H9 (cell line): ENCODE results near the gene ACTN2. TPM values are rescaled to one million over a fixed set of nuclear protein-coding genes. Genes with fewer than 3 reads are reported as not detected.

ENCODE experiments used
- DNase-seq: peaks from one replicate; pipeline ENCODE4 v3.0.0-alpha.2; 2017
- H2AFZ ChIP-seq: one replicate; pipeline ENCODE4 v1.6.1; 2013; ENCODE audit warnings: mild to moderate bottlenecking, low read length, control low read depth, moderate library complexity
- H2AK5ac ChIP-seq: 2 replicates; pipeline ENCODE4 v1.6.1; 2013; ENCODE audit warnings: low read length, control low read depth, mixed read lengths; ENCODE audit not compliant: insufficient read length
- H2BK120ac ChIP-seq: one replicate; pipeline ENCODE4 v1.6.1; 2013; ENCODE audit warnings: low read depth, mild to moderate bottlenecking, low read length, control low read depth, inconsistent platforms; ENCODE audit not compliant: poor library complexity, severe bottlenecking
- H2BK12ac ChIP-seq: 2 replicates; pipeline ENCODE4 v1.6.1; 2013; ENCODE audit warnings: low read length, control low read depth, mixed read lengths, low read depth; ENCODE audit not compliant: insufficient read length
- H2BK15ac ChIP-seq: 2 replicates; pipeline ENCODE4 v1.6.1; 2013; ENCODE audit warnings: low read depth, low read length, control low read depth
- H2BK20ac ChIP-seq: one replicate; pipeline ENCODE4 v1.6.1; 2013; ENCODE audit warnings: low read depth, mild to moderate bottlenecking, low read length, control low read depth, inconsistent platforms; ENCODE audit not compliant: poor library complexity, severe bottlenecking
- H2BK5ac ChIP-seq: 2 replicates; pipeline ENCODE4 v1.6.1; 2013; ENCODE audit warnings: low read length, control low read depth, mixed read lengths; ENCODE audit not compliant: insufficient read length
- H3K14ac ChIP-seq: 2 replicates; pipeline ENCODE4 v1.6.1; 2013; ENCODE audit warnings: low read length, control low read depth; ENCODE audit not compliant: insufficient read depth
- H3K18ac ChIP-seq: 2 replicates; pipeline ENCODE4 v1.6.1; 2013; ENCODE audit warnings: low read depth, mild to moderate bottlenecking, mixed read lengths, low read length, control low read depth; ENCODE audit not compliant: insufficient read length
- H3K23ac ChIP-seq: 2 replicates; pipeline ENCODE4 v1.6.1; 2013; ENCODE audit warnings: low read length, control low read depth, mixed read lengths, low read depth; ENCODE audit not compliant: insufficient read length
- H3K23me2 ChIP-seq: 2 replicates; pipeline ENCODE4 v1.6.1; 2013; ENCODE audit warnings: low read depth, mild to moderate bottlenecking, mixed read lengths, low read length, control low read depth; ENCODE audit not compliant: insufficient read length, poor library complexity, severe bottlenecking
- H3K27ac ChIP-seq: 2 replicates; pipeline ENCODE4 v1.5.1; 2013; ENCODE audit warnings: low read length, control low read depth, mixed read lengths, low read depth; ENCODE audit not compliant: insufficient read length
- H3K27me3 ChIP-seq: 2 replicates; pipeline ENCODE4 v1.6.1; 2013; ENCODE audit warnings: low read length, control low read depth, inconsistent platforms; ENCODE audit not compliant: insufficient read depth
- H3K4ac ChIP-seq: 2 replicates; pipeline ENCODE4 v1.6.1; 2013; ENCODE audit warnings: low read depth, mild to moderate bottlenecking, control low read depth, inconsistent platforms, low read length, moderate library complexity
- H3K4me1 ChIP-seq: 2 replicates; pipeline ENCODE4 v1.6.1; 2013; ENCODE audit warnings: low read length, control low read depth, inconsistent platforms; ENCODE audit not compliant: insufficient read depth
- H3K4me2 ChIP-seq: 2 replicates; pipeline ENCODE4 v1.6.1; 2013; ENCODE audit warnings: low read length, control low read depth, mixed read lengths; ENCODE audit not compliant: insufficient read length, insufficient read depth
- H3K56ac ChIP-seq: 2 replicates; pipeline ENCODE4 v1.6.1; 2013; ENCODE audit warnings: low read depth, mild to moderate bottlenecking, mixed read lengths, low read length, control low read depth; ENCODE audit not compliant: insufficient read length
- H3K79me1 ChIP-seq: 2 replicates; pipeline ENCODE4 v1.6.1; 2013; ENCODE audit warnings: low read depth, mild to moderate bottlenecking, moderate library complexity, low read length, control low read depth, inconsistent platforms; ENCODE audit not compliant: insufficient read depth, poor library complexity, severe bottlenecking
- H3K79me2 ChIP-seq: 2 replicates; pipeline ENCODE4 v1.6.1; 2013; ENCODE audit warnings: low read length, control low read depth, inconsistent platforms; ENCODE audit not compliant: insufficient read depth
- H3K9ac ChIP-seq: 2 replicates; pipeline ENCODE4 v1.6.1; 2013; ENCODE audit warnings: low read length, control low read depth, mixed read lengths; ENCODE audit not compliant: insufficient read length; ENCODE audit errors: extremely low read depth
- H3K9me3 ChIP-seq: one replicate; pipeline ENCODE4 v1.6.1; 2013; ENCODE audit warnings: low read depth, low read length, inconsistent platforms; ENCODE audit not compliant: control insufficient read depth
- H3T11ph ChIP-seq: one replicate; pipeline ENCODE4 v1.6.1; 2013; ENCODE audit warnings: mild to moderate bottlenecking, low read length, control low read depth, inconsistent platforms
- H4K20me1 ChIP-seq: one replicate; pipeline ENCODE4 v1.6.1; 2013; ENCODE audit not compliant: control insufficient read depth, insufficient read length, insufficient read depth
- H4K5ac ChIP-seq: 2 replicates; pipeline ENCODE4 v1.6.1; 2013; ENCODE audit warnings: low read depth, mild to moderate bottlenecking, mixed read lengths, low read length, control low read depth; ENCODE audit not compliant: insufficient read length
- H4K8ac ChIP-seq: replicated peaks from 2 replicates; pipeline ENCODE4 v1.6.1; 2013; ENCODE audit warnings: low read length, control low read depth, mixed read lengths, low read depth; ENCODE audit not compliant: insufficient read length
- H4K91ac ChIP-seq: 2 replicates; pipeline ENCODE4 v1.6.1; 2013; ENCODE audit warnings: low read depth, mild to moderate bottlenecking, moderate library complexity, mixed read lengths, low read length, control low read depth; ENCODE audit not compliant: insufficient read length
- H3K27ac Mint-ChIP-seq, 3 experiments: 2 replicates in 2 of 3; 3 replicates in 1 of 3; pipeline ENCODE4 v1.8.0; 2020 to 2021; ENCODE audit warnings: mixed read lengths in 3 of 3, mild to moderate bottlenecking in 1 of 3, moderate library complexity in 1 of 3
- H3K27me3 Mint-ChIP-seq: 2 replicates; pipeline ENCODE4 v1.8.0; 2021; ENCODE audit warnings: low read depth, mild to moderate bottlenecking, moderate library complexity, mixed read lengths
- H3K36me3 Mint-ChIP-seq, 3 experiments: 2 replicates in 2 of 3; 3 replicates in 1 of 3; pipeline ENCODE4 v1.8.0; 2020 to 2021; ENCODE audit warnings: low read depth in 3 of 3, mixed read lengths in 3 of 3; ENCODE audit not compliant: insufficient read depth in 1 of 3
- H3K4me1 Mint-ChIP-seq, 2 experiments: 2 replicates each; pipeline ENCODE4 v1.8.0; 2020; ENCODE audit warnings: mixed read lengths in 2 of 2
- H3K4me3 Mint-ChIP-seq, 2 experiments: 2 replicates in 1 of 2; 3 replicates in 1 of 2; pipeline ENCODE4 v1.8.0; 2020 to 2021; ENCODE audit warnings: mild to moderate bottlenecking in 2 of 2, mixed read lengths in 2 of 2, moderate library complexity in 1 of 2
- H3K9me3 Mint-ChIP-seq, 2 experiments: 2 replicates in 1 of 2; 3 replicates in 1 of 2; pipeline ENCODE4 v1.8.0; 2020; ENCODE audit warnings: mild to moderate bottlenecking in 2 of 2, mixed read lengths in 2 of 2, moderate library complexity in 1 of 2
- WGBS: extraction: QIAGEN DNeasy Blood & Tissue Kit; methylation state at CpG from one replicate; pipeline ENCODE4 v1.1.7; 2013; ENCODE audit warnings: missing lambda C conversion rate, low lambda C conversion rate, mixed read lengths; ENCODE audit not compliant: insufficient read length; ENCODE audit errors: extremely low coverage; 5-methylcytosine and 5-hydroxymethylcytosine counted together
- total RNA-seq: library from RNA; stranded (reverse); gene quantifications from 2 replicates; pipeline ENCODE4 v1.2.1, GENCODE V29; 2021
- TF ChIP-seq, protein P1 (sequence below): fragments of 200-600 bp; sonication (generic); conservative IDR thresholded peaks from 3 replicates; pipeline ENCODE4 v1.8.0; 2021; ENCODE audit warnings: antibody characterized with exemption, mild to moderate bottlenecking

ACTN2 gene
- total RNA-seq, 1 experiment from 2014 or later, result 2.3 TPM

DNA sequence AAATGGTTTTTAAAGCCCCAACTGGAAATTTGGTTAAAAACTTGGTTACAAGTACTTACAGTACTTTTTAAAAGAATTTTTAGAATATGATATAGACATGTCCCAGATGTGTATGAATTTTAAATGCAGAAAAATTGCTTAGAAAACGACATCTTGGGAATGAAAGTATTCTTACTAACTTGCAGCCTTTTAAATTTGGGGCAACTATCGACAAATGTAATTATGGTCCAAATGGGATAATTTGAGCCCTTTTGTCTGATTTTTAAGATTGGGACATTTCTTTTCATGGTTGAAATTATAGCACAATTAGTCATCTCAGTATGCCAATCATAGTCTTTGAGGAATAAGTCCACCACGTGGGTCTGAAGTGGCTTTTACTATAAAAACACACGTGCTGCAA lies 65.6 kb downstream of the ACTN2 start:
- H3K18ac ChIP-seq, result no peak overlapping the region
- H3K56ac ChIP-seq, result no peak overlapping the region
- Mint-ChIP-seq H3K27me3 (no peaks in the 10 kb centered on the region), H3K4me1 (peaks cover 0 to 2% of the 10 kb centered on the region in 2 experiments; a peak in 1 of 4 replicates), H3K36me3 (peaks cover 0 to 8% (median 6%) of the 10 kb centered on the region in 3 experiments; a peak in 3 of 7 replicates), H3K27ac (no peak overlapping the region), H3K4me3 (no peak overlapping the region), H3K9me3 (no peaks in the 10 kb centered on the region)
- no peak overlapping the region for H2BK20ac ChIP-seq
- H3K14ac ChIP-seq, result no peak overlapping the region
- no peaks in the 10 kb centered on the region for H3K23me2 ChIP-seq
- no peak overlapping the region for H2BK120ac ChIP-seq
- H4K5ac ChIP-seq, result no peak overlapping the region
- no peaks in the 10 kb centered on the region for H4K20me1 ChIP-seq
- H4K91ac ChIP-seq, result no peak overlapping the region
- no peaks in the 10 kb centered on the region for H3K79me2 ChIP-seq
- no peak overlapping the region for H2AK5ac ChIP-seq
- no CpG with 5 or more reads among the region's 4 CpGs for WGBS
- no peak overlapping the region for H2BK15ac ChIP-seq
- H3K23ac ChIP-seq, result no peak overlapping the region
- H2BK12ac ChIP-seq, result no peak overlapping the region
- H4K8ac ChIP-seq, result no peak overlapping the region
- no peaks in the 10 kb centered on the region for H3K4me1 ChIP-seq
- no peak overlapping the region for H3K4me2 ChIP-seq
- no peak overlapping the region for H3K4ac ChIP-seq
- no peak overlapping the region for H3K9ac ChIP-seq
- TF ChIP-seq, protein P1, sequence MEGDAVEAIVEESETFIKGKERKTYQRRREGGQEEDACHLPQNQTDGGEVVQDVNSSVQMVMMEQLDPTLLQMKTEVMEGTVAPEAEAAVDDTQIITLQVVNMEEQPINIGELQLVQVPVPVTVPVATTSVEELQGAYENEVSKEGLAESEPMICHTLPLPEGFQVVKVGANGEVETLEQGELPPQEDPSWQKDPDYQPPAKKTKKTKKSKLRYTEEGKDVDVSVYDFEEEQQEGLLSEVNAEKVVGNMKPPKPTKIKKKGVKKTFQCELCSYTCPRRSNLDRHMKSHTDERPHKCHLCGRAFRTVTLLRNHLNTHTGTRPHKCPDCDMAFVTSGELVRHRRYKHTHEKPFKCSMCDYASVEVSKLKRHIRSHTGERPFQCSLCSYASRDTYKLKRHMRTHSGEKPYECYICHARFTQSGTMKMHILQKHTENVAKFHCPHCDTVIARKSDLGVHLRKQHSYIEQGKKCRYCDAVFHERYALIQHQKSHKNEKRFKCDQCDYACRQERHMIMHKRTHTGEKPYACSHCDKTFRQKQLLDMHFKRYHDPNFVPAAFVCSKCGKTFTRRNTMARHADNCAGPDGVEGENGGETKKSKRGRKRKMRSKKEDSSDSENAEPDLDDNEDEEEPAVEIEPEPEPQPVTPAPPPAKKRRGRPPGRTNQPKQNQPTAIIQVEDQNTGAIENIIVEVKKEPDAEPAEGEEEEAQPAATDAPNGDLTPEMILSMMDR, result no peak
- no peak overlapping the region for H2AFZ ChIP-seq
- H3K9me3 ChIP-seq, result no peaks in the 10 kb centered on the region
- H3K27me3 ChIP-seq, result no peaks in the 10 kb centered on the region
- no peak for DNase-seq
- H3T11ph ChIP-seq, result no peak overlapping the region
- no peak overlapping the region for H2BK5ac ChIP-seq
- no peak overlapping the region for H3K27ac ChIP-seq
- H3K79me1 ChIP-seq, result no peaks in the 10 kb centered on the region
